Caco-2 (cell line): ENCODE data around the gene DROSHA. TPM values are rescaled to one million over a fixed set of nuclear protein-coding genes. Genes with fewer than 3 reads are reported as not detected.

Experiments
- BruUV-seq: library from RNA; stranded (reverse); fragments of 400-500 nt; replicated peaks from 2 replicates; lab custom pipeline; 2021; lab: Mats Ljungman, UMichigan
- CTCF ChIA-PET: fragments of 300-600 bp; sonication (Branson Sonifier 250); formaldehyde crosslinking; loops from one replicate; lab custom pipeline; 2022; ENCODE audit warnings: antibody characterized with exemption; lab: Charles Lee
- POLR2A ChIA-PET: fragments of 300-600 bp; sonication (Branson Sonifier 250); formaldehyde crosslinking; loops from one replicate; lab custom pipeline; 2022; ENCODE audit warnings: antibody characterized with exemption; lab: Charles Lee
- DNase-seq, 2 experiments: peaks; one replicate each; pipeline versions ENCODE4 v3.0.0 to v3.0.0-alpha.2; 2020 to 2022
- H3K27me3 ChIP-seq: replicated peaks from 2 replicates; pipeline ENCODE4 v1.6.0; 2011; ENCODE audit warnings: low read length; ENCODE audit not compliant: control insufficient read depth, insufficient read depth
- H3K36me3 ChIP-seq: 2 replicates; pipeline ENCODE4 v1.5.1; 2011; ENCODE audit warnings: low read length; ENCODE audit not compliant: control insufficient read depth, insufficient read depth
- H3K4me1 ChIP-seq: fragments of 250-450 bp; sonication (Bioruptor Pico); 2 replicates; pipeline ENCODE4 v1.5.1; 2020; ENCODE audit warnings: mild to moderate bottlenecking
- H3K4me3 ChIP-seq: 2 replicates; pipeline ENCODE4 v1.5.1; 2011; ENCODE audit warnings: low read depth, mild to moderate bottlenecking, control low read depth, low read length
- H3K9me3 ChIP-seq: fragments of 250-450 bp; sonication (Bioruptor Pico); 2 replicates; pipeline ENCODE4 v1.5.1; 2020; ENCODE audit warnings: mild to moderate bottlenecking, moderate library complexity
- H3K27ac Mint-ChIP-seq: one replicate; pipeline ENCODE4 v1.8.0; 2022; ENCODE audit warnings: mixed read lengths; ENCODE audit not compliant: unreplicated experiment
- H3K27me3 Mint-ChIP-seq: one replicate; pipeline ENCODE4 v1.8.0; 2022; ENCODE audit warnings: mixed read lengths; ENCODE audit not compliant: insufficient read depth, unreplicated experiment
- H3K36me3 Mint-ChIP-seq: one replicate; pipeline ENCODE4 v1.8.0; 2022; ENCODE audit warnings: mild to moderate bottlenecking, mixed read lengths; ENCODE audit not compliant: insufficient read depth, unreplicated experiment
- H3K4me1 Mint-ChIP-seq: one replicate; pipeline ENCODE4 v1.8.0; 2022; ENCODE audit warnings: low read depth, mixed read lengths; ENCODE audit not compliant: unreplicated experiment
- H3K4me3 Mint-ChIP-seq: one replicate; pipeline ENCODE4 v1.8.0; 2022; ENCODE audit warnings: mild to moderate bottlenecking, moderate library complexity, mixed read lengths; ENCODE audit not compliant: unreplicated experiment
- H3K9me3 Mint-ChIP-seq: one replicate; pipeline ENCODE4 v1.8.0; 2022; ENCODE audit warnings: mixed read lengths; ENCODE audit not compliant: unreplicated experiment
- intact Hi-C: fragments of 100-400 bp; cut with micrococcal nuclease; formaldehyde crosslinking; loops from one replicate; pipeline ENCODE4 v1.10.0; 2022; ENCODE audit not compliant: unreplicated experiment
- total RNA-seq: library from RNA; stranded (reverse); gene quantifications from 2 replicates; pipeline ENCODE4 v1.2.3, GENCODE V29; 2022
- TF ChIP-seq, protein P1 (sequence below), 2 experiments: fragments of 200-600 bp in 1 of 2; IDR thresholded peaks; 1 replicate in 1 of 2; 2 replicates in 1 of 2; pipeline versions ENCODE4 v1.5.1 to v1.8.0; 2011 to 2022; ENCODE audit warnings: antibody characterized with exemption in 1 of 2, control low read depth in 1 of 2, inconsistent platforms in 1 of 2, low read depth in 1 of 2, low read length in 1 of 2, mild to moderate bottlenecking in 1 of 2, moderate library complexity in 1 of 2; ENCODE audit not compliant: insufficient read depth in 1 of 2, severe bottlenecking in 1 of 2, unreplicated experiment in 1 of 2

Gene DROSHA
- total RNA-seq, 1 experiment from 2014 or later: 88.4 TPM

- no peak for DNase-seq
- Histone ChIP-seq H3K4me3 (no peak overlapping the region), H3K9me3 (no peaks in the 10 kb centered on the region), H3K27me3 (no peaks in the 10 kb centered on the region), H3K36me3 (no peaks in the 10 kb centered on the region; the same call in none of the 2 replicates), H3K4me1 (no peaks in the 10 kb centered on the region)
- Mint-ChIP-seq H3K27ac (no peak overlapping the region), H3K36me3 (peaks cover 45% of the 10 kb centered on the region), H3K4me1 (no peaks in the 10 kb centered on the region), H3K4me3 (no peak overlapping the region), H3K9me3 (no peaks in the 10 kb centered on the region), H3K27me3 (no peaks in the 10 kb centered on the region)
- BruUV-seq: no TSS peak
- TF ChIP-seq, protein P1, sequence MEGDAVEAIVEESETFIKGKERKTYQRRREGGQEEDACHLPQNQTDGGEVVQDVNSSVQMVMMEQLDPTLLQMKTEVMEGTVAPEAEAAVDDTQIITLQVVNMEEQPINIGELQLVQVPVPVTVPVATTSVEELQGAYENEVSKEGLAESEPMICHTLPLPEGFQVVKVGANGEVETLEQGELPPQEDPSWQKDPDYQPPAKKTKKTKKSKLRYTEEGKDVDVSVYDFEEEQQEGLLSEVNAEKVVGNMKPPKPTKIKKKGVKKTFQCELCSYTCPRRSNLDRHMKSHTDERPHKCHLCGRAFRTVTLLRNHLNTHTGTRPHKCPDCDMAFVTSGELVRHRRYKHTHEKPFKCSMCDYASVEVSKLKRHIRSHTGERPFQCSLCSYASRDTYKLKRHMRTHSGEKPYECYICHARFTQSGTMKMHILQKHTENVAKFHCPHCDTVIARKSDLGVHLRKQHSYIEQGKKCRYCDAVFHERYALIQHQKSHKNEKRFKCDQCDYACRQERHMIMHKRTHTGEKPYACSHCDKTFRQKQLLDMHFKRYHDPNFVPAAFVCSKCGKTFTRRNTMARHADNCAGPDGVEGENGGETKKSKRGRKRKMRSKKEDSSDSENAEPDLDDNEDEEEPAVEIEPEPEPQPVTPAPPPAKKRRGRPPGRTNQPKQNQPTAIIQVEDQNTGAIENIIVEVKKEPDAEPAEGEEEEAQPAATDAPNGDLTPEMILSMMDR (IDR thresholded peaks at IDR 0.05; ENCODE audit: insufficient read depth in 1 of 2, low read depth in 1 of 2, low read length in 1 of 2, severe bottlenecking in 1 of 2, unreplicated experiment in 1 of 2): no peak
- POLR2A ChIA-PET: no interaction called here
- CTCF ChIA-PET: no interaction called here
- intact Hi-C loops: no loop called here
Observed at GRCh38 chr5:31492869-31493268, 39.0 kb downstream of the DROSHA start.

DNA sequence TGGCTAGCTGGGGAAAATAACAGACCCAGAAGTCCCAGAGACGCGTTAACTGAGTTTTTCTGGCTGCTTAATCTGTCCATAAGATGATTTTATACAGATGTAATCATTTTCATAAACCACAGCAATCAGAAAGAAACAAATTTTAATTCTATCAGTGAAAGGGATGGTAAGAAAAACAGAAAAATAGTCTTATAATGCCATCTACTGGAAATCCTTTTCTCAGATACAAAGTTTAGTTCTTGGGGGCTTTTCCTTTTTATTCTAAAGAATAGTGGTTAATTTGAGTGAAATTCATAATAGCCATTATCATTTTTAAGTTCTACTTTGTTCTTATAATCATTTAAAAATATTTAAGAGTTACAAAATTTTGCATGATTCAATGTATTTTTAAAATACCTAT lies 44.4 kb downstream of the DROSHA start:
- no peak for DNase-seq
- H3K27ac Mint-ChIP-seq: no peak overlapping the region
- TF ChIP-seq, protein P1 (IDR thresholded peaks at IDR 0.05; ENCODE audit: insufficient read depth in 1 of 2, low read depth in 1 of 2, low read length in 1 of 2, severe bottlenecking in 1 of 2, unreplicated experiment in 1 of 2): no peak
- intact Hi-C loops: no loop called here
- no peaks in the 10 kb centered on the region for H3K27me3 Mint-ChIP-seq
- Histone ChIP-seq H3K4me1 (no peaks in the 10 kb centered on the region), H3K27me3 (no peaks in the 10 kb centered on the region), H3K36me3 (no peaks in the 10 kb centered on the region; the same call in none of the 2 replicates), H3K9me3 (no peaks in the 10 kb centered on the region), H3K4me3 (no peak overlapping the region)
- CTCF ChIA-PET: no interaction called here
- no peak overlapping the region for H3K4me3 Mint-ChIP-seq
- no peaks in the 10 kb centered on the region for H3K9me3 Mint-ChIP-seq
- no TSS peak for BruUV-seq
- peaks cover 47% of the 10 kb centered on the region for H3K36me3 Mint-ChIP-seq
- H3K4me1 Mint-ChIP-seq: no peaks in the 10 kb centered on the region
- POLR2A ChIA-PET: no interaction called here

- no peak overlapping the region for H3K4me3 Mint-ChIP-seq
- POLR2A ChIA-PET: no interaction called here
- no peaks in the 10 kb centered on the region for H3K9me3 ChIP-seq
Observed at GRCh38 chr5:31486441-31486840, 45.5 kb downstream of the DROSHA start.

More at GRCh38 chr5:31486441-31486840, 45.5 kb downstream of the DROSHA start:
- TF ChIP-seq, protein P1 (IDR thresholded peaks at IDR 0.05; ENCODE audit: insufficient read depth in 1 of 2, low read depth in 1 of 2, low read length in 1 of 2, severe bottlenecking in 1 of 2, unreplicated experiment in 1 of 2): no peak
- no TSS peak for BruUV-seq
- no peaks in the 10 kb centered on the region for H3K4me1 Mint-ChIP-seq
- no peaks in the 10 kb centered on the region for H3K27me3 Mint-ChIP-seq
- H3K4me3 ChIP-seq: no peak overlapping the region
- no peaks in the 10 kb centered on the region for H3K9me3 Mint-ChIP-seq
- H3K27me3 ChIP-seq: no peaks in the 10 kb centered on the region
- no peak for DNase-seq
- no peaks in the 10 kb centered on the region; the same call in none of the 2 replicates for H3K36me3 ChIP-seq
- intact Hi-C loops: no loop called here
- H3K4me1 ChIP-seq: no peaks in the 10 kb centered on the region
- CTCF ChIA-PET: no interaction called here
- H3K36me3 Mint-ChIP-seq: peaks cover 58% of the 10 kb centered on the region
- H3K27ac Mint-ChIP-seq: no peak overlapping the region
